ENCODE data around the gene PLAC8L1.

PLAC8L1 gene

GRCh38 chr5:146040527-146040926 is 64.8 kb downstream of the PLAC8L1 start:
- DNase-seq, result no peak

GRCh38 chr5:146039420-146039819 is 66.0 kb downstream of the PLAC8L1 start:
- DNase-seq, result peak; percentile 70

- no peak for DNase-seq
Observed at GRCh38 chr5:146034605-146035004, 70.8 kb downstream of the PLAC8L1 start.
